Measurements from ENCODE around the gene GTF2H2C. TPM values are rescaled to one million over a fixed set of nuclear protein-coding genes. Genes with fewer than 3 reads are reported as not detected.
"Not testable (repeated sequence)": the region's sequence is repeated elsewhere in the genome, so short reads cannot be mapped to it uniquely, and the experiment has no call there.

Gene GTF2H2C
- total and polyA plus RNA-seq, 2 of the 8 experiments (the other 6 are each of a cell fraction or from before 2014, with no cell fraction given), result 20.8 to 45.1 TPM

DNA sequence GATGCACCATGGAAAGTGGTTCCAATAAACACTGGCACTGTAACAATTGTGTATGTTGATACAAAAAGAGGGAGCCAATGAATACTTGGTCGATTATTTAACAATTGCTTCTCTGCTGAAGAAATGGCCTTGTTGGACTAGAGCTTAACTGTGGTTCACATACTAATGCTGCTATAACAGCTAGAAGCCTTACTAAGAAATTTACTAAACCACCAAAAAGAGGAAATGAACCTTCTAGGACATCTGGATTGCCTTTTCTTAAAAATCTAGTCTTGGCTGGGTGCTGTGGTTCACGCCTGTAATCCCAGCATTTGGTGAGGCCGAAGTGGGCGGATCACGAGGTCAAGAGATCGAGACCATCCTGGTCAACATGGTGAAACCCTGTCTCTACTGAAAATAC is 42.0 kb downstream of the GTF2H2C start:
- H2BK12ac ChIP-seq (ENCODE audit: low read depth, low read length); H3K79me2 ChIP-seq (ENCODE audit: control insufficient read depth in 1 of 2, insufficient read depth in 2 of 2, low read length in 2 of 2); H4K20me1 ChIP-seq (replicated peaks in 1 of 2; ENCODE audit: control insufficient read depth in 1 of 2, insufficient read depth in 2 of 2, low read length in 2 of 2): not testable (repeated sequence)

DNA sequence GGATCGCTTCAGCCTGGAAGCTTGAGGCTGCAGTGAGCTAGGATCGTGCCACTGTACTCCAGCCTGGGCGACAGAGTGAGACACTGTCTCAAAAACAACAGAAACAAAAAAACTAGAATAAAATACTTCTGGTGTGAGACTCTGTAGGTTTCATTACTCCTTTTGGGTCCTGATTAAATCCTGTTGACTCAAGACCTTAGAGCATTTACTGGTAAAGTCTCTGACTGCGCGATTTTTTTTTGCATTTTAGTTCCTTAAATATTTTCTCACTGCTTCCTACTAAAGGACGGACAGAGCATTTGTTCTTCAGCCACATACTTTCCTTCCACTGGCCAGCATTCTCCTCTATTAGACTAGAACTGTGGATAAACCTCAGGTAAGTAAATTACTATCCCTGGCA is 46.8 kb downstream of the GTF2H2C start:
- CTCF ChIA-PET (ENCODE audit: partially characterized antibody); H3K79me1 ChIP-seq (ENCODE audit: low read depth, low read length); H2BK5ac ChIP-seq (ENCODE audit: low read depth, low read length); H3K4me1 ChIP-seq (replicated peaks in 1 of 4; ENCODE audit: control insufficient read depth in 3 of 4, insufficient read depth in 4 of 4, low read length in 3 of 4); H2BK20ac ChIP-seq (ENCODE audit: low read length); POLR2A ChIA-PET (ENCODE audit: partially characterized antibody); H4K20me1 ChIP-seq (replicated peaks in 1 of 2; ENCODE audit: control insufficient read depth in 1 of 2, insufficient read depth in 2 of 2, low read length in 2 of 2); H3K4me3 ChIP-seq (ENCODE audit: extremely low read depth in 1 of 4, insufficient read depth in 2 of 4, low read depth in 3 of 4, low read length in 4 of 4); FAIRE-seq; H3K4ac ChIP-seq (replicated peaks; ENCODE audit: insufficient read length, low read depth, low read length); H4K5ac ChIP-seq (ENCODE audit: insufficient read length, low read depth, low read length); DNase-seq (ENCODE audit: low read depth in 1 of 2, low spot score in 2 of 2); H2AK5ac ChIP-seq (ENCODE audit: low read depth, low read length); H2BK120ac ChIP-seq (replicated peaks; ENCODE audit: low read depth, low read length); H2BK12ac ChIP-seq (ENCODE audit: low read depth, low read length); H3K23ac ChIP-seq (ENCODE audit: insufficient read length); H3K14ac ChIP-seq (ENCODE audit: insufficient read length); H3K9me3 ChIP-seq (ENCODE audit: insufficient read depth in 2 of 2, low read depth in 1 of 2, low read length in 1 of 2); H3K18ac ChIP-seq (ENCODE audit: extremely low read depth, low read length); H2AFZ ChIP-seq (ENCODE audit: low read length); H3K27ac ChIP-seq (ENCODE audit: low read depth, low read length); H4K8ac ChIP-seq (ENCODE audit: extremely low read depth, insufficient read depth, low read length); H3K4me2 ChIP-seq (ENCODE audit: insufficient read depth in 1 of 2, low read depth in 2 of 2, low read length in 2 of 2); H3K27me3 ChIP-seq (replicated peaks in 1 of 4; ENCODE audit: control insufficient read depth in 3 of 4, extremely low read depth in 1 of 4, insufficient read depth in 3 of 4, low read length in 3 of 4); H4K91ac ChIP-seq (replicated peaks; ENCODE audit: insufficient read length, low read length); H3K9ac ChIP-seq (replicated peaks in 1 of 4; ENCODE audit: extremely low read depth in 1 of 4, low read depth in 3 of 4, low read length in 3 of 4); H2BK15ac ChIP-seq (ENCODE audit: low read length); H3K36me3 ChIP-seq (ENCODE audit: control insufficient read depth in 2 of 4, insufficient read depth in 4 of 4, low read length in 3 of 4); H3K56ac ChIP-seq (replicated peaks; ENCODE audit: insufficient read length, low read depth, low read length); H3K23me2 ChIP-seq (ENCODE audit: low read depth, low read length); H3K79me2 ChIP-seq (ENCODE audit: control insufficient read depth in 1 of 2, insufficient read depth in 2 of 2, low read length in 2 of 2): not testable (repeated sequence)
- 85% methylated on average over 3 of the region's 6 CpGs; no CpG with 5 or more reads in 1 of the 2 experiments for WGBS, 2 experiments (ENCODE audit: extremely low coverage in 1 of 2, insufficient coverage in 1 of 2, insufficient read length in 1 of 2, insufficient replicate concordance in 2 of 2, low coverage in 1 of 2, low lambda C conversion rate in 2 of 2, missing lambda C conversion rate in 1 of 2)

More for the DNA sequence above, 42.0 kb downstream of the GTF2H2C start:
- H4K5ac ChIP-seq (ENCODE audit: insufficient read length, low read depth, low read length); H3K4me3 ChIP-seq (ENCODE audit: extremely low read depth in 1 of 4, insufficient read depth in 2 of 4, low read depth in 3 of 4, low read length in 4 of 4); H4K8ac ChIP-seq (ENCODE audit: extremely low read depth, insufficient read depth, low read length); H3K23ac ChIP-seq (ENCODE audit: insufficient read length); H4K91ac ChIP-seq (replicated peaks; ENCODE audit: insufficient read length, low read length); H3K18ac ChIP-seq (ENCODE audit: extremely low read depth, low read length); H3K27ac ChIP-seq (ENCODE audit: low read depth, low read length); H3K4ac ChIP-seq (replicated peaks; ENCODE audit: insufficient read length, low read depth, low read length); H3K4me1 ChIP-seq (replicated peaks in 1 of 4; ENCODE audit: control insufficient read depth in 3 of 4, insufficient read depth in 4 of 4, low read length in 3 of 4); DNase-seq (ENCODE audit: low read depth in 1 of 2, low spot score in 2 of 2); H2BK120ac ChIP-seq (replicated peaks; ENCODE audit: low read depth, low read length); H2BK15ac ChIP-seq (ENCODE audit: low read length); POLR2A ChIA-PET (ENCODE audit: partially characterized antibody); H2AK5ac ChIP-seq (ENCODE audit: low read depth, low read length); H3K9ac ChIP-seq (replicated peaks in 1 of 4; ENCODE audit: extremely low read depth in 1 of 4, low read depth in 3 of 4, low read length in 3 of 4); H3K14ac ChIP-seq (ENCODE audit: insufficient read length); CTCF ChIA-PET (ENCODE audit: partially characterized antibody); H3K36me3 ChIP-seq (ENCODE audit: control insufficient read depth in 2 of 4, insufficient read depth in 4 of 4, low read length in 3 of 4); FAIRE-seq; H3K27me3 ChIP-seq (replicated peaks in 1 of 4; ENCODE audit: control insufficient read depth in 3 of 4, extremely low read depth in 1 of 4, insufficient read depth in 3 of 4, low read length in 3 of 4); H3K79me1 ChIP-seq (ENCODE audit: low read depth, low read length); H3K9me3 ChIP-seq (ENCODE audit: insufficient read depth in 2 of 2, low read depth in 1 of 2, low read length in 1 of 2); H3K56ac ChIP-seq (replicated peaks; ENCODE audit: insufficient read length, low read depth, low read length); H2BK20ac ChIP-seq (ENCODE audit: low read length); H3K23me2 ChIP-seq (ENCODE audit: low read depth, low read length); H2AFZ ChIP-seq (ENCODE audit: low read length); H3K4me2 ChIP-seq (ENCODE audit: insufficient read depth in 1 of 2, low read depth in 2 of 2, low read length in 2 of 2); H2BK5ac ChIP-seq (ENCODE audit: low read depth, low read length): not testable (repeated sequence)
- no CpG with 5 or more reads among the region's 6 CpGs for WGBS, 2 experiments (ENCODE audit: extremely low coverage in 1 of 2, insufficient coverage in 1 of 2, insufficient read length in 1 of 2, insufficient replicate concordance in 2 of 2, low coverage in 1 of 2, low lambda C conversion rate in 2 of 2, missing lambda C conversion rate in 1 of 2)
